HEK293T (cell line): ENCODE results near the gene CBR4.

Experiments used
- CTBP1 ChIP-seq: fragments of 450-650 bp; IDR thresholded peaks from 2 replicates; pipeline ENCODE4 v1.6.1; 2016; ENCODE audit warnings: borderline replicate concordance
- TF ChIP-seq, protein P1 (sequence below): fragments of 450-650 bp; IDR thresholded peaks from 2 replicates; pipeline ENCODE4 v1.6.1; 2016

GRCh38 chr4:169058312-169058711 is 48.3 kb upstream of the CBR4 start:
- no peak for TF ChIP-seq CTBP1
- TF ChIP-seq, protein P1, sequence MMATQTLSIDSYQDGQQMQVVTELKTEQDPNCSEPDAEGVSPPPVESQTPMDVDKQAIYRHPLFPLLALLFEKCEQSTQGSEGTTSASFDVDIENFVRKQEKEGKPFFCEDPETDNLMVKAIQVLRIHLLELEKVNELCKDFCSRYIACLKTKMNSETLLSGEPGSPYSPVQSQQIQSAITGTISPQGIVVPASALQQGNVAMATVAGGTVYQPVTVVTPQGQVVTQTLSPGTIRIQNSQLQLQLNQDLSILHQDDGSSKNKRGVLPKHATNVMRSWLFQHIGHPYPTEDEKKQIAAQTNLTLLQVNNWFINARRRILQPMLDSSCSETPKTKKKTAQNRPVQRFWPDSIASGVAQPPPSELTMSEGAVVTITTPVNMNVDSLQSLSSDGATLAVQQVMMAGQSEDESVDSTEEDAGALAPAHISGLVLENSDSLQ: no peak
